Measurements from ENCODE around the gene XRCC6.
"Not testable (repeated sequence)": the region's sequence is repeated elsewhere in the genome, so short reads cannot be mapped to it uniquely, and the experiment has no call there.

Gene XRCC6

GRCh38 chr22:41621099-41621910 is at the start of gene XRCC6:
Gene XRCC6 (plus strand): TSS chr22:41621295. CDS start chr22:41622005, 710 bp downstream.
- DNase-seq (ENCODE audit: low spot score): peak; percentile 100

- DNase-seq (ENCODE audit: low spot score): no peak
These were observed 49.3 kb upstream of the XRCC6 start for GRCh38 chr22:41571786-41572185.

- DNase-seq (ENCODE audit: low spot score): not testable (repeated sequence)
These were observed 48.8 kb upstream of the XRCC6 start for GRCh38 chr22:41572305-41572704.

GRCh38 chr22:41573677-41574076 is 47.4 kb upstream of the XRCC6 start:
- no peak for DNase-seq (ENCODE audit: low spot score)

GRCh38 chr22:41574847-41575381 is 46.2 kb upstream of the XRCC6 start:
- no peak for DNase-seq (ENCODE audit: low spot score)

DNA sequence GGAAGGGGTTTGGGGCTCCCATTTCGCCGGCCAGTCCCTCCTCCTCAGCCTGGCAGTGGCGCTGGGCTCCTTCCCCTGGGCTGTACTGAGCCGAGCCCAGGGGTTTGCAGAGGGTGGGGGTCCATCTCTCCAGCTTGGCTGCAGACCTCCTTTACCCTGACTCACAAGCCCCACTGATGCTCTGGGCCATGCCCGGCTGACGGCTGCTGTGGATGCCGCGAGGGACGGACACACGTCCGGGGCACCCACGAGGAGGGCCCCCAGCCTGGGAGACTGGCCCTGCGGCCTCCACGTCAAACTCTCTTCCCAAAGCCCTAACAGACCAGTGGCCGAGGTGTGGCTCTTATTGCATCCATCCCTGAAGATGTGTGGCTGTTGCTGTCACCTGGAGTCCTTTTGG is 45.6 kb upstream of the XRCC6 start:
- no peak for DNase-seq (ENCODE audit: low spot score)

- peak; percentile 13 for DNase-seq (ENCODE audit: low spot score)
These were observed 44.2 kb upstream of the XRCC6 start for GRCh38 chr22:41576877-41577276.

DNA sequence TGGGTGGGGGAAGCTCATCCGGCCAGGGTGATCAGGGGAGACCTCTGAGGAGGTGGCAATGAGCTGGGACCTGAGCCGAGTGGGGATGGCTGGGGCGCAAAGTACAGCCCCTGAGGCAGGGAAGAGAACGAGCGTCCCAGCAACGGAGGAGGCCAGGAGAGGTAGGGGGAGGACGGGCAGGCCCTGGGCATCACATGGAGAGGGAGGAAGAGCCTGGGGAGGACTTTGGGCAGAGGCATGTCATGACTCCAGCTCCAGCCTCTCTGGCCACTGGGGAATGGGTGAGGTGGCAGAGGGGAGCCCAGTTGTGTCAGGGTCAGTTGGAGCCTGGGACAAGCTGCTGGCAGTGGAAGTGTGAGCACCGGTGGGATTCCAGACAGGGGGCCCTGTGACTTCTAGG is 43.0 kb upstream of the XRCC6 start:
- DNase-seq (ENCODE audit: low spot score): no peak

DNA sequence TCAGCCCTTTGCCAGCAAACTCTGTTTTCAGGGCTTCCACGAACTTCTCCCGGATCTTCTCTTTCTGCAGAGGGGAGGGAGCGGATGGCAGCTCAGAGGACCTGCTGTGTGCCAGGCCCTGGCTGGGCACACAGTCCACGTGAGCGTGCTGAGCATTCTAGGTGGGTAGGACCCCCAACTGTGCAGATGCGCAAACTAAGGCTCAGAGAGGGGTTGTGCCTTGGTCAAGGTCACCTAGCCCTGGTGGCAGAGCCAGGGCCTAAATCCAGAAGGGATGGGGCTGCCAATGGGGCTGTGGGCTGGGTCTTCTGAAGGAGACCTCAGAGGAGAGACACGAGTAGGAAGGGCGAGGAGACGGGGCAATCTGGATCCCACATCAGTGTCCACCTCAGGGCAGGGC is 42.3 kb upstream of the XRCC6 start:
- no peak for DNase-seq (ENCODE audit: low spot score)

- DNase-seq (ENCODE audit: low spot score): no peak
These were observed 41.6 kb upstream of the XRCC6 start for GRCh38 chr22:41579297-41579996.

GRCh38 chr22:41579997-41580355 is 41.1 kb upstream of the XRCC6 start:
- DNase-seq (ENCODE audit: low spot score): no peak

DNA sequence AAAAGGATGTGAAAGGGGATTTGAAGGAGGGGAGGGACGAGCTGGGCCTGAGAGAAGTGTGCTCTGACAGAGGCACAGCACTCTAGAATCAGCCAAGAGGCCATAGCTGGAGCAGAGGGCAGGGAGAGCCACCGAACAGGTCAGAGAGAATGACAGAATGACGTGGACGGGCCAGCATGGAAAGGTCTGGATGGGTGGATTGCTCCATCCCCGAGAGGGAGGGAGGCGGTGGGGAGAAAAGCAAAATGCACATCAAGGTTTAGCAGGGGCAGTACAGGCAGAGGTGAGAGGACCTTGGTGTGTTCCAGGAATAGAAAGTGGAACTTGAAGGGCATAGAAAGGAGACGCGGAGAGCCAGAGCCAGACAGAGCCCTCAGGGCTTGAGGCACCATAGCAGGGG is 38.4 kb upstream of the XRCC6 start:
- DNase-seq (ENCODE audit: low spot score): no peak

DNA sequence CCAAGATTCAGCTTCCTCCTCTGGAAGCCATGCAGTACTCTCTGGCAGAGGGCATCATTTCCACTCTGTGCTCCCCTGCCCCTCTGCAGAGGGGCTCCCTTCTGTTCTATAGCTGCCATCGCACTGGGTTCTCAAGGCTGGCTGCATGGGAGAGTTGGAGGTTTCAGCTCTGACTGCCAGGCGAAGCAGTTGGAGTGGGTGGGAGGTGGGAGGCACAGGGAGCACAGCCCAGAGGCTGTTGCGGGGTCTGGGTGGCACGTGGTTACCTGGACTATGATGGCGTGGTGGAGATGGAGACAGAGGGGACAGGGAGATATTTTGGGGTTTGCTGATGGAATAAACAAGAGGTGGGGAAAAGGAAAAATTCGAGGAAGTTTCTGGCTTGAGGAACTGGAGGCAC is 36.2 kb upstream of the XRCC6 start:
- no peak for DNase-seq (ENCODE audit: low spot score)

DNA sequence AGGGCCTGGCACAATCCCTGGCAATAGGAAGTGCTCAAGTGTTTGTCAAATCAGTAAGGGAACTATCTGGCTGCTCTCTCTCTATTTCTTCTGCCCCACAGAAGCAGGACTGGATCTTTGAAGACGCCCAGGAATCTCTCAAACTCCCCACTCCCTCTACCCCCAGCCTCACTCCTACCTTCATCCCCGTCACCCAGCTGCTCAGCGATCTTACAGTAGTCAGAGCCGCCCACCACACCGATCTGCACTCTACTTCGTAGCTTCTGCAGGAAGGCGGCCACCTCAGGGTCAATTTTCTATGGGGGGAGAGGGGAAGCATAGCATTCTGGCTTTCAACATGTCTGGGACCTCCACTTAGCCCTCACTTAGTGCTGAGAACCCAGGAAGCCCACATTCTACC is 35.2 kb upstream of the XRCC6 start:
- DNase-seq (ENCODE audit: low spot score): no peak

GRCh38 chr22:41587347-41587723 is 33.8 kb upstream of the XRCC6 start:
- DNase-seq (ENCODE audit: low spot score): no peak

DNA sequence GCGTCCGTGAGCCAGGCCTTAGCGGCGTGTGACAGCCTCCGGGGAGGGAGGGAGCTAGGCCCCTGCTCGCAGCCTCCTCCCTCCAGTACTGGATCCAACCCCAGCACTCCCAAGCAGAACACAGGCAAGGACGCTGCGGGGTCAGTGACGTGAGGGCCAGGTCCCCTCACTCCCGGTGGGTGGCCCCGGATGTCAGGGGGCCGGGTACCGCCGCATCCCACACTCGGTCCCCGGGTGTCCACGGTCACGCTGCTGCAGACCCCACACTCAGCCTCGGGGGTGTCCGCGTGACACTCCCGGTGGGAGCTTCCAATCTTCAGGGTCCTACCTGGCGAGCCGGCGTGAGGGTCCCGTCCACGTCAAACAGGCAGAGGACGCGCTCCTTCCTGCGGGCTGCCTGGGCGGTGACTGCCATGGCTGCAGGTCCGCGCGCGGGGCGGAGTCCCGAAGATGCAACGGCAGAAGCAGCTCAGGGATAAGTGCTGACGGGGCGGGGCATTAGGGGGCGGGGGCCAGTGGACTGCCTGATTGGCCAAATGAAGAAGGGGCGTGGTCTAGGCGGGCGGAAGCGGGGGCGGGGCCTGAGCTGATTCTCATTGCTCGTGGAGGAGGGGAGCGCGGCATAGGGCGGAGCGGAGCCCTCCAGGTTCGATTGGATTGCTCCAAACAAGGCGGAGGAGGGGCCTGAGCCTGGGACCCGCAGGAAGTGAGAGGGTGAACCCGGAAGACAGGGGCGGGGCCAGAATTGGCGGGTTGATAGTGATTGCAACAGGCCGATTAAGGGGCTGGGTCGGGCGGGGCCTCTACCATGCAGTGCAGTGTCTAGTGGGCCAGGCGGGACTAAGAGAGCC is 31.5 kb upstream of the XRCC6 start, which contains the start of gene PMM1:
Gene PMM1, minus strand, starts transcription at position 450 of the 851 bp plus-strand sequence. Its CDS starts 35 bp downstream, at position 415.
- DNase-seq (ENCODE audit: low spot score): peak; percentile 100

DNA sequence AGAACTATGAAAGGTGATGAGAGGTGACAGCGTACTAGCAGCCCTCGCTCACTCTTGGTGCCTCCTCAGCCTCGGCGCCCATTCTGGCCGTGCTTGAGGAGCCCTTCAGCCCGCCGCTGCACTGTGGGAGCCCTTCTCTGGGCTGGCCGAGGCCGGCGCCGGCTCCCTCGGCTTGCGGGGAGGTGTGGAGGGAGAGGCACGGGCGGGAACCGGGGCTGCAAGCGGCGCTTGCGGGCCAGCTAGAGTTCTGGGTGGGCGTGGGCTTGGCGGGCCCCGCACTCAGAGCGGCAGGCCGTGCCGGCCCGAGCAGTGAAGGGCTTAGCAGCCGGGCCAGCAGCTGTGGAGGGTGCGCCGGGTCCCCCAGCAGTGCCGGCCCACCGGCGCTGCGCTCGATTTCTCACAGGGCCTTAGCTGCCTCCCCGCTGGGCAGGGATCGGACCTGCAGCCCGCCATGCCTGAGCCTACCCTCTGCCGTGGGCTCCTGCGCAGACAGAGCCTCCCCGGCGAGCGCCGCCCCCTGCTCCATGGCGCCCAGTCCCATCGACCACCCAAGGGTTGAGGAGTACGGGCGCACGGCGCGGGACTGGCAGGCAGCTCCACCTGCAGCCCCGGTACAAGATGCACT is 27.6 kb upstream of the XRCC6 start:
- not testable (repeated sequence) for DNase-seq (ENCODE audit: low spot score)

- DNase-seq (ENCODE audit: low spot score): no peak
These were observed 25.4 kb upstream of the XRCC6 start for GRCh38 chr22:41595703-41596102.

- DNase-seq (ENCODE audit: low spot score): peak; percentile 23
These were observed 24.1 kb upstream of the XRCC6 start for GRCh38 chr22:41596776-41597634.

DNA sequence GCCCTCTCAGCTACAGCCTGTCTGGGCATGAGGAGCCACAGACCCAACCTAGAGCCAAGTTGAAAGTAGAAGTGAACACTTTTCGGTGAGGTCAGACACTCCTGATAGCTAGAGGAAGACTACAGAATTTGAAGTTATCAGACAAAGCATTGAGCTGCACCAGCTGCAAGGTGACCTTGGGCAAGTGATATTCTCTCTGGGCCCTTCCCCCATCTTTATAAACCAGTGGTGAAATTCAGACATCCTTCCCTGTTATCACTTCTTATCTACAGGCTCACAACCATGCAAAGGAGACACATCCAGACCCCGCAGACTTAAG is 23.5 kb upstream of the XRCC6 start:
- DNase-seq (ENCODE audit: low spot score): no peak

- DNase-seq (ENCODE audit: low spot score): no peak
These were observed 23.0 kb upstream of the XRCC6 start for GRCh38 chr22:41598081-41598480.
